Sigmoid colon (tissue), 7 donors: ENCODE results near the gene MOCS1. TPM values are rescaled to one million over a fixed set of nuclear protein-coding genes. Genes with fewer than 3 reads are reported as not detected.

Source experiments
- DNase-seq: peaks from one replicate; pipeline ENCODE4 v3.0.0-alpha.2; 2019
- H3K27ac ChIP-seq, 4 donors: fragments of 200-600 bp; sonication (generic); one replicate each; pipeline ENCODE4 v1.5.1; 2016 to 2019; ENCODE audit warnings: mild to moderate bottlenecking in 1 of 4
- H3K27me3 ChIP-seq, 3 donors: fragments of 200-600 bp; sonication (generic); one replicate each; pipeline ENCODE4 v1.5.1; 2019; ENCODE audit warnings: mild to moderate bottlenecking in 1 of 3
- H3K36me3 ChIP-seq, 4 donors: fragments of 200-600 bp; sonication (generic); one replicate each; pipeline ENCODE4 v1.5.1; 2016 to 2019
- H3K4me1 ChIP-seq, 4 donors: fragments of 200-600 bp; sonication (generic); one replicate each; pipeline ENCODE4 v1.5.1; 2017 to 2019
- H3K4me3 ChIP-seq, 4 donors: fragments of 200-600 bp; sonication (generic); one replicate each; pipeline ENCODE4 v1.5.1; 2017 to 2019; ENCODE audit warnings: mild to moderate bottlenecking in 2 of 4, moderate library complexity in 1 of 4
- H3K9me3 ChIP-seq, 4 donors: fragments of 200-600 bp in 3 of 4; sonication (generic) in 3 of 4; one replicate each; pipeline versions ENCODE4 v1.5.1 to v1.6.1; 2013 to 2019
- CTCF ChIP-seq, 4 experiments: fragments of 450-650 bp in 3 of 4; fragments of 200-600 bp in 1 of 4; IDR thresholded peaks; one replicate each; pipeline ENCODE4 v1.5.1; 2016 to 2019; ENCODE audit warnings: antibody characterized with exemption in 4 of 4, mild to moderate bottlenecking in 3 of 4, moderate library complexity in 2 of 4
- EP300 ChIP-seq, 4 donors: sonication (generic); formaldehyde crosslinking; IDR thresholded peaks; one replicate each; pipeline ENCODE4 v1.6.1; 2017; ENCODE audit warnings: antibody characterized with exemption in 4 of 4
- POLR2A ChIP-seq, 2 donors: fragments of 450-650 bp; IDR thresholded peaks; one replicate each; pipeline ENCODE4 v1.6.1; 2016; ENCODE audit warnings: antibody characterized with exemption in 2 of 2, mild to moderate bottlenecking in 2 of 2, moderate library complexity in 2 of 2
- POLR2AphosphoS5 ChIP-seq, 4 donors: sonication (generic); formaldehyde crosslinking; IDR thresholded peaks; one replicate each; pipeline ENCODE4 v1.6.1; 2017; ENCODE audit warnings: antibody characterized with exemption in 4 of 4
- WGBS, 2 donors: extraction: QIAGEN DNeasy Blood & Tissue Kit; methylation state at CpG; one replicate each; pipeline ENCODE4 v1.1.7; 2013; 5-methylcytosine and 5-hydroxymethylcytosine counted together
- intact Hi-C: fragments of 100-400 bp; cut with DNase I; formaldehyde crosslinking; loops from one replicate; pipeline ENCODE4 v1.15.1; 2023
- polyA plus RNA-seq, 3 donors: library from polyadenylated mRNA; stranded (reverse); fragments of 200-250 nt; gene quantifications; one replicate each; pipeline ENCODE4 v1.2.3, GENCODE V29; 2013
- total RNA-seq, 4 donors: library from RNA; depleted of rRNA; stranded (reverse); fragments of >200 nt; gene quantifications; one replicate each; pipeline ENCODE4 v1.1.0, GENCODE V29; 2016
- donor health status: healthy with polysubstance abuse.
- donor health status: Bipolar disorder and iron deficiency.
- donor health status: healthy.

MOCS1 gene
- total and polyA plus RNA-seq, 7 donors = 11.9 to 16.2 (median 13.8) TPM

- intact Hi-C loops = no loop called here
- H3K9me3 ChIP-seq = no peaks in the 10 kb centered on the region
- H3K4me3 ChIP-seq = no peak overlapping the region
- peak overlapping the region in 1 of 4 donors; percentile 20 for H3K27ac ChIP-seq
- WGBS, 2 donors = 73 to 83% methylated on average over 4 of the region's 4 CpGs
- DNase-seq = peak; percentile 48
- no peaks in the 10 kb centered on the region for H3K27me3 ChIP-seq
- TF ChIP-seq POLR2A (IDR thresholded peaks at IDR 0.05) (no peak), EP300 (IDR thresholded peaks at IDR 0.05) (no peak), POLR2AphosphoS5 (IDR thresholded peaks at IDR 0.05) (no peak), CTCF (IDR thresholded peaks at IDR 0.05) (no peak)
- H3K4me1 ChIP-seq = no peaks in the 10 kb centered on the region
- H3K36me3 ChIP-seq = peaks cover 9 to 69% (median 16%) of the 10 kb centered on the region in 4 donors
Observed at GRCh38 chr6:39904946-39905639, 29.2 kb downstream of the MOCS1 start.

- no peak overlapping the region for H3K4me3 ChIP-seq
- WGBS, 2 donors = 91 to 96% methylated on average over 6 of the region's 6 CpGs
- TF ChIP-seq CTCF (IDR thresholded peaks at IDR 0.05) (no peak), EP300 (IDR thresholded peaks at IDR 0.05) (no peak), POLR2AphosphoS5 (IDR thresholded peaks at IDR 0.05) (no peak), POLR2A (IDR thresholded peaks at IDR 0.05) (no peak)
- intact Hi-C loops = no loop called here
- H3K4me1 ChIP-seq = no peaks in the 10 kb centered on the region
- no peak for DNase-seq
- peaks cover 9 to 77% (median 19%) of the 10 kb centered on the region in 4 donors for H3K36me3 ChIP-seq
- no peaks in the 10 kb centered on the region for H3K27me3 ChIP-seq
- no peak overlapping the region for H3K27ac ChIP-seq
- H3K9me3 ChIP-seq = no peaks in the 10 kb centered on the region
Observed at GRCh38 chr6:39903656-39904055, 30.6 kb downstream of the MOCS1 start.

GRCh38 chr6:39902786-39903465 lies 31.3 kb downstream of the MOCS1 start:
- no peaks in the 10 kb centered on the region for H3K9me3 ChIP-seq
- peaks cover 9 to 77% (median 22%) of the 10 kb centered on the region in 4 donors for H3K36me3 ChIP-seq
- TF ChIP-seq POLR2AphosphoS5 (IDR thresholded peaks at IDR 0.05) (no peak), CTCF (IDR thresholded peaks at IDR 0.05) (no peak), POLR2A (IDR thresholded peaks at IDR 0.05) (no peak), EP300 (IDR thresholded peaks at IDR 0.05) (no peak)
- intact Hi-C loops = no loop called here
- WGBS, 2 donors = 93 to 95% methylated on average over 4 of the region's 4 CpGs
- peak; percentile 14 for DNase-seq
- H3K4me3 ChIP-seq = no peak overlapping the region
- H3K27ac ChIP-seq = no peak overlapping the region
- H3K27me3 ChIP-seq = no peaks in the 10 kb centered on the region
- no peaks in the 10 kb centered on the region for H3K4me1 ChIP-seq

GRCh38 chr6:39902136-39902535 lies 32.1 kb downstream of the MOCS1 start:
- WGBS, 2 donors = 89 to 94% methylated on average over 2 of the region's 2 CpGs
- intact Hi-C loops = no loop called here
- peaks cover 12 to 84% (median 24%) of the 10 kb centered on the region in 4 donors for H3K36me3 ChIP-seq
- TF ChIP-seq POLR2AphosphoS5 (IDR thresholded peaks at IDR 0.05) (no peak), POLR2A (IDR thresholded peaks at IDR 0.05) (no peak), EP300 (IDR thresholded peaks at IDR 0.05) (no peak), CTCF (IDR thresholded peaks at IDR 0.05) (no peak)
- H3K27me3 ChIP-seq = no peaks in the 10 kb centered on the region
- H3K9me3 ChIP-seq = no peaks in the 10 kb centered on the region
- DNase-seq = no peak
- H3K4me3 ChIP-seq = no peak overlapping the region
- no peaks in the 10 kb centered on the region for H3K4me1 ChIP-seq
- no peak overlapping the region for H3K27ac ChIP-seq
